Hematopoietic multipotent progenitor cell (in vitro differentiated cells): ENCODE results near the gene SGPL1. TPM values are rescaled to one million over a fixed set of nuclear protein-coding genes. Genes with fewer than 3 reads are reported as not detected.
A peak's percentile ranks its signal among the peaks of the same experiment; 100 is the strongest.

ENCODE experiments used
- DNase-seq, 3 donors: peaks; one replicate each; pipeline ENCODE4 v3.0.0-alpha.2; 2011 to 2015; ENCODE audit warnings: low read depth in 2 of 3, low spot score in 2 of 3
- total RNA-seq: library from RNA; depleted of rRNA; stranded (reverse); fragments of >200 nt; gene quantifications from one replicate; pipeline ENCODE4 v1.2.3, GENCODE V29; 2012

SGPL1 gene
- total RNA-seq, 1 donor = 15.6 TPM

DNA sequence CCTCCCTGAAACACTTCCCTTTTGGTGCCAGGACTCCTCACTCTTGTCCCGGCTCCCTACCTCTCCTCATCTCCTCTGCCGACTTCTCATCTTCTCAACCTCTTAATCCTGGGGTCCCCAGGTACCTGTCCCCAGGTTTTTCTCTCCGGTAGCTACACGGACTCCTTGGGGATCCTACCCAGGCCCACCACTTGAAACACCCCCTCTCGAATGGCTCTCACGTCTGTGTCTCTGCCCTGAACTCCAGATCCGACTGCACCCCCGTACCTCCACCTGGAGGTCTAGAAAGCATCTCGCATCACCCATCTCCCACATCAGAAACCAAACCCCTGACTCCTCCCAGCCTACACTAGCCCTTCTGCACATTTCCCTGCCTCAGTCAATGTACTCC, 35.4 kb upstream of the SGPL1 start:
- DNase-seq = no peak

DNA sequence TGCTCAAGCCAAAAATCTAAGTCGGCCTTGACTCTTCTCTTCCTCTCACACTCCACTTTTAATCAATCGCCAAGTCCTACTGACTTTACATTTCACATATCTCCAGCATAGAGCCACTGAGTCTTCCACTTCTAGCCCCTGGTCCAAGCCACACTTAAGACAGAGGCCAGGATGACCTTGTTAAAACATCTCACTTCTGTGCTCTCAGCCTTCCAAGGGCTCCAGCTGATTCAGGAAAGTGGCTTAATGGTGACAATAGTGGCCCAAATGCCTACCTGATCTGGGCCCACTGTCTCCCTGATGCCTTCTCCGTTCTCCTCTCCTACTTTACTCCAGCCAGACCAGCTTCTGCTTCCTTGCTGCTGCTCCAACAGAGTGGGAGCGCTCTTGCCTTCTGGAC, 35.0 kb upstream of the SGPL1 start:
- no peak for DNase-seq

DNA sequence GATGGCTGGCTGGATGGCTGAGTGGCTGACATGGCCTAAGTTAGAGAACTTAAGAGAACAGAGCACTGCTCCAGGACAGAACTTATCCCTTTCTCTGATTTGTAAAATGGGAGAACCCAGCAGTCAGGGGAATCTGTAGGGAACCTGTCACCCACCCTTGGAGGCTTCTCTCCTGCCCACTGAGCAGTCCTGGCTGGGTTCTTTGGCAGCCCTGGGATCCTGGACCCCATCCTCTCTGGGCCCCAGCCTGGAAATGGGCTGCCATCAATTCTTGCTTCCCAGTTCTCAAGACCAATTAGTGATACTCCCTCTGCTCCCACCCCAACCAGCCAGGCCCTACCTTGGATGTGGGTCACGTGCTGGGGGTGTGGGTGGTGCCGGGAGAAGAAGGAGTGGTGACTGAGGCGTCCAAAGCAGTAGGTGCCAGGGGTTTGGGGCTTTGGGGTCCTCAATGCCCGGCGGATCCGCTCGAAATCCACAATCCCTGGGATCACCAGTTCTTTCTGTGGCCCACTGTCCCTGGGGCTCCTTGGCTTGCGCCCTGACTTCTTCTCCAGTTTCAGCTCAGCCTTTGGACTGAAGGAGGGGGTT, 34.2 kb upstream of the SGPL1 start:
- no peak for DNase-seq

DNA sequence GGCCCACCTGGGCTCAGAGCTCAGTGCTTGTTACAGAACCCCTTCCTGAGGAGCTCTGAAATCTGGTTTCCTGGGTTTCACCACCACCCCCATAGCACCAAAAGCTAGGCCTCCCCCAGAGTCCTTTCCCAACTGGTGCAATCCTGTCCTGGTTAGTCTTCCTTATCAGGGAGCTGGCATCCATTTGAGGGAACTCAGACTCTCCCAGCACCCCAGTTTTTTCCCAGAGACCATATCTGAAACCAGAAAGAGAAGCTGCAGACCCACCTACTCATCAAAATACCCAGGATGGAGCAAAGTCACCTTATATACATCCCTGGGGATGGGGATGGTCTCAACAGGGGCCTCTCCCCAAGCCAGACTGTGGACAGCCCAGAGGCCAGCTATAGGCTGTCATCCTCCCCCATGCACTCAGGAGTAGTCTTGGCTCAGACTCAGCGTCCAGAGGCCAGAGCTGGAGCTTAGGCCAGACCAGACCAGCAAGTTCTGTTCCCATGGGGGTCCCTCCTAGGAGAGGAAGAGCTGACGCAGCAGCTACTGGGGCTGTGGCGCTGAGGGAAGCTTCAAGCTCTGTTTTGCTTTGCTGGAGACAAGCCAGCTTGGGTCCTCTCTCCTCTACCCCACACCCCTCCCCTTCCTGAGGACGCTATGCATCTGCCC, 33.5 kb upstream of the SGPL1 start:
- no peak for DNase-seq

DNA sequence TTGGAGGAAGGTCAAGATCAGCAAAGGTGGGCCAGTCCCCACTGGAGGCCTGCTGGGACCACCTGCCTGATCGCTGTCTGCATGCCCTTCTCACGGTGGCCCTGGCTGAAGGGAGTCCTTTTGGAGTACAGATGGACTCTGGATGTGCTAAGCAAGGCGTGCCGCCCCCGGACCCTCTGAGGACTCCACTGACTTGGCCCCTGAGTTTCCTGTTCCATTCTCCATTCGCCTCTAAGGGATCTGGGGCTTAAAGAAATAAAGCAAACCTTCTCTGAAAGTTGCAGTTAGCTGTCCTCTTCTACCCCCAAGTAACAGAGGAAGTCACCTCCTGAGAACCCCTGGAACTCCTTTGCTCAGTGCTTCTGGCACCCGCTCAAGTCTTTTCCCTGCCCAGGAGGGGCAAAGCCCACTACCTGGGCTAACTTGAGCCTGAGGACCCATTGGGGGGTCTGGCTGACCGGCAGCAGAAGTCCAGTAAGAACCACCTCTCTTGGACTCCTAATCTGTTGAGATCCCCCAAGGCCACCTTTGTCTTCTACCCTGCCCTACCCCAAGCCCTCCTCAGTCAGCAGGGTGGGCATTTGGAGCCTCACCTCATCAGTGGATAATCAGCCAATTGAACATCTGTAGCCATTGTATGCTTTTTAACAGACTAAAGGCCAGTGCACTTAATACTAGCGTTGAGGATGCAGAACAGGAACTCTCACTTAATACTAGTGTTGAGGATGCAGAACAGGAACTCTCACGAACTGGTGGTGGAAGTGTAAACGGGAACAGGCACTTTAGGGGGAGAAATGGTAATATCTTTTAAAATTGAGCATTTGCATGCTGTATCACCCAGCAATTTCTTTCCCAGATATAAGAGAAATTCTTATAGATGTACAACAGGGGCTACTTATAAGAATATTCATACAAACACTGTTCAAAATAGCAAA, 32.7 kb upstream of the SGPL1 start:
- no peak for DNase-seq

DNA sequence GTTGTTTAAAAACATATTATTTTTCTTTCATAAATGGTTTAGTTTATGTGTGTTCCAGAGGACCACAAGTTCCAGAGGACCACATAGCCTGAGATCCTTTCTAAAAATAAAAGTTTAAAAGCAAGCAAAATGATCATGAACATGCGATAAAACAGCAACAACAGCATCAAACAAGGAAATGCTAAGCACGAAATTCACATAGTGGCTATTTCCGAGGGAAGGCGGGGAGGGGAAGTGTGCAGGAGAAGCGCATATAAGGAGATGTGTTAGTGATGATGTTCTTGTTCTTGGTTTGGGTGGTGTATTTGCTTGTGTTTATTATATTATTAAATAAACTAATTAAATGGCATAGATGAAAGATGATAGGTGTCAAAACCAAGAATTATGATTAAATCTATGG, 31.7 kb upstream of the SGPL1 start:
- peak in 1 of 3 donors; percentile 26 for DNase-seq

DNA sequence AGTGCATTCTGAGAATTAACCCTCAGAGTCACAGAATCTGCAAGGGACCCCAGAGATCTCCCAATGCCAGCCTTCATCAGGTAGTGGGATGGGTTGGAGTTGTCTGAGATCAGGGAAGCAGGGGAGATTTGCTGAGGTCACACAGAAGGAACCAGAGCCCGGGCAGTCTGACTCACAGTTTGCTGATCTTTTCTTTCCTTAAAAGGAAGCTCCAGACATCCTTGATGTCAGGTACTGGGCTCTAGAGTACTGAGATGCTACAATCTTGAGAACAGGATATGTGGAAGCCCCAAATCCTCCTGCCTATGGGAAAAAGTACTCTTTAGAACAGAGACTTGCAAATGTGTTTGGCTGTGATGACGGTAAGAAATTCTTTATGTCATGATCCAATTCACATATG, 31.3 kb upstream of the SGPL1 start:
- DNase-seq = no peak

DNA sequence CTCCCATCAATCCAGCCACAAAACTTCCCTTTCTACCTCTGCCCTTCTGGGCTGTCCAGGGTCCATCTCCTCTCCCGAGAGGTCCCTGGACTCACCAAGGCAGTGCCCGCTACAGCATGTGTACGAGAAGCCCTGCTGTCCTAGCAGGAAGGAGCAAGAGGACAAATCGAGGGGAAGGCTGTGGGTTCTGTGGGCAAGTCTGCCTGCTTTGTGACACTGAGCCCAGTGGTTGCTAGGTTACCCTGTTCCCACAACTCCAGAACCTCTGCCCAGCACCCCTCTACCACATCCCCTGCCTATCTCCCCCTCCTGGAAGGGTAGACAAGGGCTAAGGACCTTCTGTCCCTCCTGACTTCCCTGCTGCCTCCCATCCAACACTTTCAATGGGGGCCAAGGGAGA, 30.6 kb upstream of the SGPL1 start, which contains the start of gene TBATA:
Gene TBATA (minus strand): TSS at position 188 of the 400 bp plus-strand sequence. CDS start 1,998 bp downstream, outside the sequence.
- peak in 2 of 3 donors; percentile 72 to 87 for DNase-seq

DNA sequence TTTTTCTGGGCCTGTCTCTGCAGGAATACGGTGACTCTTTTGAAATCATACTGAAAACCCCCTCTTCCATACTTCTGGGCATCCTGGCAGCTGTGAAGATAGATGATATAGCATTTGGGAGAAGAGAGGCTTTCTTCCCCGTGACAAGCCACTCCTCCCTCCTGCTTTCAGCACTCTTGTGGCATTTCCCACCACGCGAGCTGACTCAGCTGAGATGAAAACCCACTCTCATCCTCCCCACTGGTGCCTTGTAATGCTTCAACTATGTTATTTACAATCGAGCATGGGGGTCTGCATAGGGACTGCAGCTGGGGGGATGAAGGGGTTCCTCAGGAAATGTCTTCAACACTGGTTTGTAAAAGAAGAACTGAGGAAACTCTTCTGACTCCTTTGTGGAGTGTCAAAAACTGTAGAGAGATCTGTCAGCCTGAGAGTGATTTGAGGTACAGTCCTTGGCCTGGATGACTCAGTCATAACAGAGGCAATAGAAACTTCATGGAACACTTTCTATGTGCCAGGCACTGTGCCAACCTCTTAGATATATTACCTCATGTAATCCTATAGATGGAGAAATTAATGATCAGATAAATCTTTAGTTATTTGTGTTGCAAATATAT, 28.8 kb upstream of the SGPL1 start:
- peak in 2 of 3 donors; percentile 49 to 63 for DNase-seq

DNA sequence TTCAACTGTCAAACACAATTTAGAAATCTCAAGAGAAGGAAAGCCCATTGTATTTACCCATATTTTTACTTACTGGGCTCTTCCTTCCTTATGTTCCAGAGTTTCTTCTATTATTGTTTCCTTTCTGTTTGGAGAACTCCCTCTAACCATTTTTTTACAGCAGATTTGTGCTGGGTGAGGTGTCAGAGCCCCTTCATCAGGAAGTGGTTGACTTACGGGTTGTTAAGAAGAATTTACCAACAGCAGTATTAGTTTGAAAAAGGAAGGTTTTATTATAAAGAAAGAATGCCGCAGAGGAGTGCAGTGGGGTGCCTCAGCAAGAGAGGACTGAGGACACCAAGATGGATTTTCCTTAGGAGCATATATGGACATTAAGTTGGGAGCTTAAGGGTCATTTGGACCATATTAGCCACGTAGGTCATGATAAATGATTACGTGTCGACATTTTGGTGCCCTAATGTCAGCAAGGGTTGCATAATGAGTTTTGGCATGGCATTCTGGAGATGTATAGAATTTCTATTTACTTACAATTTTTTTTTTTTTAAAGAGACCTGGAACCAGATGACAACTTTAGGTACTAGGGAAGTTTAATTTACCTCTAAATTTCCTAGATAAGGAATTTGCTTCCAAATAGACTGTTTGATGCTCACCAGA, 24.2 kb upstream of the SGPL1 start:
- DNase-seq = peak in 1 of 3 donors; percentile 36

DNA sequence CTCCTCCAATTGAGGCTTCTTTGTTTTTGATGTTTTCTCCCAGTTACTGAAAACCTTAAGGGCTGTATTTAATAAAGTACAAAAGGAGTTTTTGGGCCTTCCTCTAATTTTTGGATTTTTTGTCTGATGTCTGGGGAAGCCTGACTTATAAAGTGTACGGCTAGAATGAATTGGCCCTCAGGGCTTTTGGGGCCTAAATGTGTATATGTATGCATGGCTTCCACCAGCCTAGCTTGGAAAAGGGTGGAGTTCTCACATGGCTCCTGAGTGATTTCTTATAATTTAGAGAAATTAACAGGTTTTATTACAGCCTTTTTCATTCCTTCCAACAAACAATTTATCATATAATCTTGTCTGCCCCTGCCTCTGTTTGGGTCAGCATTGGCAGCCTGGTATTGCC, 20.1 kb upstream of the SGPL1 start:
- DNase-seq = no peak

DNA sequence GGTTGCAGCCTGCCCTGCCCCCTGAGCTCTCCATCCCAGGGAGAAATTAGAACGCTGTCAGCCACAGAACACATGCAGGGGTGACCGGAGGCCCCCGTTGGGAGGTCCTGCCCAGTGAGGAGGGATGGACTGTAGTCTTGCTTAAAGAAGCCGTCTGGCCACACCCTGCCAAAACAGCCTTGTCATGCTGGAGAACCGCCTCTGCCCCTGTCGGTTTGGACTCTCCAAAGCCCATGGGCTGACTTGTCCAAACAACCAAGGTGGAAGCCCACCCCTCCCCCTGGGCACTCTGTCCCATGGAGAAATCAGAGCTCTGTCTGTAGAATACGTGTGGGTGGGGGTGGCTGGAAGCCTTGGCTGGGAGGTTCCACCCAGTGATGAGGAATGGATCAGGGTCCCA, 17.9 kb upstream of the SGPL1 start:
- DNase-seq = no peak

DNA sequence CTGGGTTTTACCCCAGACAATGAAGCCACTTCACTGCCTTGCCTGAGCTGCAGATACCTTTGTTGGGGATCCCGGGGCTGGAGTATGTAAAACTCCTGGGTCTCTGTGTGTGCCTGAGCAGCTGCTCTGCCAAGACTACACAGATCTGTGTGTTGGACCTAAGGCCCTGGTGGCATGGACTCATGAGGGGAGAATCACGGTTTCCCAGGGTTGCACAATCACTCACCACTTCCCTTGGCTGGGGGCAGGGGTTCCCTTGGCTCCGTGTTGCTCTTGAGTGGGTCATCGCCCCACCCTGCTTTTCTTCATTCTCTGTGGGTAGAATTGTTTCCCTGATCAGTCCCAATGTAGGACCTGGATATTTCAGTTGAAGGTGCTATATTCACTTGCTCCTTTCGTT, 16.6 kb upstream of the SGPL1 start:
- DNase-seq = no peak

DNA sequence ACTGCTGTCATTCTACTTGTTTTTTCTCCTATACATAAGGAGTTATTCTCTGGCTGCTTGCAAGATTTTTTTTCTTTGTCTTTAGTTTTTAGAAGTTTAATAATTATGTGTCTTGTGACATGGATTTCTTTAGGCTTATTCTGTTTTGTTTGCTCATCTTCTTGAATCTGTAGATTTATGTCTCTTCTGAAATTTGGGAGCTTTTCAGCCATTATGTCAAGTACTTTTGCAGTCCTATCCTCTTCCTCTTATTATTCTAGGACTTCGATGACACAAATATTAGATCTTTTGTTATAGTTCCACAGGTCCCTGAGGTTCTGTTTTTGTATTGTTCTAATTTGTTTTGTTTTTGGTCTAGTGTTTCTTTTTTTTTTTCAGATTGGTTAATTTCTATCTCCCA, 13.9 kb upstream of the SGPL1 start:
- no peak for DNase-seq

DNA sequence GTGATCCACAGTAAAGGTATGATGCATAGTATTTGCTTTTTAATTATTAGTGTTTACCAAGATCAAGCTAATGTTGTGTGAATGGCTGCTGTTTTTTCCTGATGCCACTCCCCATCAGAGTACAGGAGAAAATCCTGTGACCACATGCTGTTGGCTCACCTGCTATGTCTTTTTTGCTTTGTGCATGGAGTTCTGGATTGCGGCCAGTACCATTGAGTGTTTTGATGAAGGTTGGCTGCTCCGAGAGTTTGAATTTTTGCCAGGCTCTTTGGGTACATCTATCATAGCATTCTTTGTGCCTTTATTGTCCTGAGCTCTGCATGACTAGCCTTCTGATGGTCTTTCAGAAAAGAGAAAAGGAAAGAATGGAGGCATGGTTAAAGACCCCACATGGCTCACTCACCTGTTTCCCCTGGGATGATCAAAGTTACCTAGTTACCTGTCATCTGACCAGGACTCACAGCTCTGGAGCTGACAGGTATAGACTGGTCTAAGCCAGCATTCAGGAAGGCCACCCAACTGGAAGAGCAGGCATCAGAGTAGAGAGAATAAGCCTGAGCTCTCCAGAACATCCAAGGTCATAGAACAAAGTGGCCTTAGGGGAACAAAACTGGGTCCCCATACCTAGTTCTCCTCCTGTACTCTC, 11.8 kb upstream of the SGPL1 start:
- no peak for DNase-seq

DNA sequence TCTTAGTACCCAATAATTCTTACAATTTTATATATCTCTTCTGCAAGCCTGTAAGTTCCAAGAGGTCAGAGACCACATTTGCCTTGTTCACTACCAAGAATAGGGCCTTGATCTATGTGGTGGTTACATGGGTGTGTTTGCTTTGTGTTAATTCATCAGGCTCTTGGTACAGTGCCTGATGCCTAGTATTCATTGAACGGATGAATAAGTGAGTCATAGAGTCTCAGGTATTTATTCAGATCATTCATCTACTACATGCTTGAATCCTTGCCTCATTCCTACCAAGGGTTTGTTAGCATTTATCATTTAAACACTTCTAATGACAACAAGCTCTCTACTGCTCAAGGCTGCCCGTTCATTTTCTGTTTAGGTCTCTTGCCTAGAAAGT, 11.3 kb upstream of the SGPL1 start:
- DNase-seq = no peak

DNA sequence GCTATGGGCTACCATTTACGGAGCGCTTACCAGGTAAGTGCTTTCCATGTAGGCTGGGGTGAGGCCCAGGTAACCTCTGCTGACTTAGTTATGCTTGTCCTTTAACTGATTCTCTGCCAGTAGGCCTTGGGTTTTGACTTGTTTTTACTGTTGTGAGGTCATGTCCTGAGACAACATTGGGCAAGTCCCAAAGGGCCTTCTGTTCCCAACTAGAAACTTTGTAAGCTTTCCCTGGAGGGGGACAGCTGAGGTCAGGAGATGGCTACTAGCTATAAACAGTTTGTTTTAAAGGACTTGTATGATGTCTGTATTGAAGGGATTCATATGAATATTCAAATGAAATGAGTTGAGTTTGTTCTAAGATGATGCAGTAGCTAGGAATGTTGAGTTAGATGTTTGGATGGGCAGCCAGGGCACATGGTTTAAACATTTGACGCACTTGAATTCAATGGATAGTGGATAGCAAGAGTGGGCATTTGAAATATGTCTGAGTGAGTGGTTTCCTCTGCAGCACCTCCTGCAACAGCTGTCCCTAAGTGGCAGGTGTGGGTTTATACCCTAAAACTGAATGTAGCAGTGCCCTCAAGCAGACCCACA, 10.0 kb upstream of the SGPL1 start:
- DNase-seq = no peak

DNA sequence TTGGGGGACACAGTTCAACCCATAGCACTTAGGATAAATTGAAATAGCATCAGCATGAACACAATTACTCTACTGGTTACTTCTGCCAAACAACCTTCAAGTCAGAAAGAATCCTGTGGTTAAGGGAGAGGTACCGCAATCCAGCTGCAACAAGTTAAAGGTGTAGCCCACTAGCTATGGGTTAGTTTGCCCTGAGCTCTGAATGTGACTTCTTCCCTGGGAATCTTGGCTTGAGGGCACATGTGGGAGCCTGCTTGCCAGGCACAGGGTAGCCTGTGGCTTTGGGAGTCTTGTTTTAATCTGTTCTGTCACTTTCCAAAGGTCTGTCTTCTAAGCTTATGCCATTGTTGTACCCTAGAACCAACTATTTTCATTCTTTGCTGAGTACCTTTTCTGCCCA, 8.9 kb upstream of the SGPL1 start:
- no peak for DNase-seq

DNA sequence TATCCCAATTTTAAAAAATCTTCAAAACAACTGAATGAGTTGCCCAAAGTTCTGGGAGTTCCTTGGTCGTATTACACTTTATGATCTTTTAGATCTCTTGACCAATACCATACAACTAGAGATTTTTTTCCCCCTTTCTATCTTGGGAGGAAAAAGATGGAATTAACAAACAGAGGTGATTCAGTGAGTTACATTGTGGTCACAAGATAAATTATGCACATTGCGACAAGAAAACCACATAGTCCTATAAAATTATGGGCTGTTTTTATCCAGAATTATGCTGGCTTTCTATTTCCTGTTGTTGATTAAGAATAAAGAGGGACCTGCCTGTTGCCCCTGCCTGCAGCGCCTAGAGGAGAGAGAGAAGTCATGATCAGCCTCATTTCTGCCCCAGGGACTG, 8.2 kb upstream of the SGPL1 start:
- no peak for DNase-seq
